Upper lobe of left lung (tissue), 4 donors: Measurements from ENCODE around the gene BRAT1.

Experiments used
- CTCF ChIP-seq, 6 experiments: fragments of 450-650 bp in 4 of 6; fragments of 200-600 bp in 2 of 6; sonication (generic) in 2 of 6; IDR thresholded peaks; one replicate each; pipeline ENCODE4 v1.5.1; 2016 to 2019; ENCODE audit warnings: antibody characterized with exemption in 6 of 6
- POLR2A ChIP-seq, 4 donors: fragments of 450-650 bp; IDR thresholded peaks; one replicate each; pipeline ENCODE4 v1.5.1; 2016 to 2017; ENCODE audit warnings: antibody characterized with exemption in 4 of 4, mild to moderate bottlenecking in 2 of 4
- POLR2AphosphoS5 ChIP-seq, 2 donors: sonication (generic); formaldehyde crosslinking; IDR thresholded peaks; one replicate each; pipeline ENCODE4 v1.5.1; 2017; ENCODE audit warnings: antibody characterized with exemption in 2 of 2

GRCh38 chr7:2597273-2597640, 41.9 kb upstream of the BRAT1 start:
- TF ChIP-seq POLR2AphosphoS5 (IDR thresholded peaks at IDR 0.05) (no peak), POLR2A (IDR thresholded peaks at IDR 0.05) (no peak), CTCF (IDR thresholded peaks at IDR 0.05) (no peak)
